HK-2 (cell line): Measurements from ENCODE around the gene NAP1L3.

Experiments
- DNase-seq: peaks from one replicate; pipeline ENCODE4 v3.0.0-alpha.2; 2018; ENCODE audit not compliant: unreplicated experiment

The NAP1L3 gene

GRCh38 chrX:93673056-93673868 lies at the start of gene NAP1L3:
Gene NAP1L3, minus strand, starts transcription at chrX:93673578. Its CDS starts 274 bp downstream, at chrX:93673304.
- DNase-seq = no peak

GRCh38 chrX:93711076-93711475 lies 37.7 kb upstream of the NAP1L3 start:
- DNase-seq = no peak

- DNase-seq = no peak
Observed at GRCh38 chrX:93703701-93704100, 30.3 kb upstream of the NAP1L3 start.

GRCh38 chrX:93695981-93696380 lies 22.6 kb upstream of the NAP1L3 start:
- DNase-seq = no peak

GRCh38 chrX:93673869-93674271 lies 492 bp upstream of the NAP1L3 start, which contains the start of gene FAM133A:
Gene FAM133A, plus strand, starts transcription at chrX:93674206. Its CDS starts 35,214 bp downstream, at chrX:93709420.
- DNase-seq = no peak

GRCh38 chrX:93660575-93660974 lies 12.8 kb downstream of the NAP1L3 start:
- no peak for DNase-seq

GRCh38 chrX:93649381-93649780 lies 24.0 kb downstream of the NAP1L3 start:
- DNase-seq = no peak

GRCh38 chrX:93637591-93637990 lies 35.8 kb downstream of the NAP1L3 start:
- DNase-seq = no peak
